ENCODE results near the gene LMX1A. TPM values are rescaled to one million over a fixed set of nuclear protein-coding genes. Genes with fewer than 3 reads are reported as not detected.

LMX1A gene
- total and polyA plus RNA-seq, 2 donors (not counting 1 experiment from before 2014, with no cell fraction given) = not detected

DNA sequence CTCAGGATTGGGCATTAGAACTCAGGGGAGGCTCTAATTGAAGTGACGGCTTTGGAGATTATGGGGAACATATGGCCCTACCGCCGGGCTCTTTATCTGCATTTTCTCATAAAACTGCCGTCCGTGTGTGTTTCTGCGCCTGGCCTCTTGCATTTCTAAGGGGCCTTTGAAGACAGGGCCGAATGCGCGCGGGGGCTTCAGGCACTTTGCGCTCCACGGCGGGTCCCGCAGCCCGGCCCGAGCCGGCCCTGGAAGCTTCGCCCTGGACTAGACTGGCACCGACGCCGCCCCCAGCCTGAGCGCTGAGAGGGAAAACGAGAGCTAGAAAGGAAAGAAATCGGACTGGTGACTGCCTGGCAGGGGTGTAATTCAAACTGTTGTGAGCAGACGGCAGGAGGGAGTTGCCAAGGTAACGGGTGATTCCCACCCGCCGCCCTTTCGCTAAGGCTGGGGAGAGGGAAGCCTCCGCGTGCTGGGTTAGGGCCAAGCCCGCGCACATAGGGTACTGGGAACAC, 120.7 kb downstream of the LMX1A start:
- intact Hi-C loops (cut with micrococcal nuclease) = no loop called here
- no peak overlapping the region for H3K27ac ChIP-seq (ENCODE audit: low read length in 2 of 2)
- H4K20me1 ChIP-seq (ENCODE audit: control insufficient read depth, insufficient read depth, low read length, poor library complexity, severe bottlenecking) = no peaks in the 10 kb centered on the region
- peaks cover 64% of the 10 kb centered on the region for H3K27me3 Mint-ChIP-seq
- TF ChIP-seq, protein P1, sequence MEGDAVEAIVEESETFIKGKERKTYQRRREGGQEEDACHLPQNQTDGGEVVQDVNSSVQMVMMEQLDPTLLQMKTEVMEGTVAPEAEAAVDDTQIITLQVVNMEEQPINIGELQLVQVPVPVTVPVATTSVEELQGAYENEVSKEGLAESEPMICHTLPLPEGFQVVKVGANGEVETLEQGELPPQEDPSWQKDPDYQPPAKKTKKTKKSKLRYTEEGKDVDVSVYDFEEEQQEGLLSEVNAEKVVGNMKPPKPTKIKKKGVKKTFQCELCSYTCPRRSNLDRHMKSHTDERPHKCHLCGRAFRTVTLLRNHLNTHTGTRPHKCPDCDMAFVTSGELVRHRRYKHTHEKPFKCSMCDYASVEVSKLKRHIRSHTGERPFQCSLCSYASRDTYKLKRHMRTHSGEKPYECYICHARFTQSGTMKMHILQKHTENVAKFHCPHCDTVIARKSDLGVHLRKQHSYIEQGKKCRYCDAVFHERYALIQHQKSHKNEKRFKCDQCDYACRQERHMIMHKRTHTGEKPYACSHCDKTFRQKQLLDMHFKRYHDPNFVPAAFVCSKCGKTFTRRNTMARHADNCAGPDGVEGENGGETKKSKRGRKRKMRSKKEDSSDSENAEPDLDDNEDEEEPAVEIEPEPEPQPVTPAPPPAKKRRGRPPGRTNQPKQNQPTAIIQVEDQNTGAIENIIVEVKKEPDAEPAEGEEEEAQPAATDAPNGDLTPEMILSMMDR (IDR thresholded peaks at IDR 0.05) = no peak
- no peak for TF ChIP-seq EZH2 (IDR thresholded peaks at IDR 0.05; ENCODE audit: borderline replicate concordance, insufficient read depth, low read depth, low read length, poor library complexity, severe bottlenecking)
- no peak overlapping the region for H2AFZ ChIP-seq (ENCODE audit: insufficient read depth, low read depth, low read length, poor library complexity, severe bottlenecking)
- H3K9me3 Mint-ChIP-seq (ENCODE audit: insufficient read depth) = no peaks in the 10 kb centered on the region
- ATAC-seq (ENCODE audit: low read depth) (no peak), DNase-seq (no peak)
- no peak overlapping the region for H3K9ac ChIP-seq (ENCODE audit: low read length)
- H3K27ac Mint-ChIP-seq = no peak overlapping the region
- H3K27me3 ChIP-seq (replicated peaks in 1 of 4; ENCODE audit: control extremely low read depth in 1 of 4, control insufficient read depth in 3 of 4, insufficient read depth in 4 of 4, low read length in 3 of 4) = peaks cover 0 to 34% (median 15%) of the 10 kb centered on the region in 4 experiments
- ChIA-PET POLR2A (no interaction called here), CTCF (no interaction called here)
- H3K4me3 Mint-ChIP-seq = no peak overlapping the region
- H3K4me1 ChIP-seq (ENCODE audit: control insufficient read depth in 2 of 2, insufficient read depth in 2 of 2, low read length in 2 of 2) = no peaks in the 10 kb centered on the region
- H3K9me3 ChIP-seq (ENCODE audit: control extremely low read depth in 1 of 3, control insufficient read depth in 2 of 3, insufficient read depth in 1 of 3, low read length in 2 of 3) = no peaks in the 10 kb centered on the region
- H3K36me3 ChIP-seq (replicated peaks in 1 of 2; ENCODE audit: control extremely low read depth in 1 of 2, control insufficient read depth in 1 of 2, extremely low read depth in 1 of 2, insufficient read depth in 2 of 2, low read length in 1 of 2) = no peaks in the 10 kb centered on the region
- H3K79me2 ChIP-seq (ENCODE audit: control insufficient read depth, insufficient read depth, low read length) = no peaks in the 10 kb centered on the region
- WGBS (ENCODE audit: insufficient coverage) = 7% methylated on average over 33 of the region's 33 CpGs
- no peak overlapping the region for H3K4me2 ChIP-seq (replicated peaks; ENCODE audit: low read depth, low read length, poor library complexity, severe bottlenecking)
- no peaks in the 10 kb centered on the region for H3K4me1 Mint-ChIP-seq
- no peak overlapping the region for H3K4me3 ChIP-seq (ENCODE audit: control extremely low read depth in 1 of 5, extremely low read depth in 1 of 5, insufficient read depth in 1 of 5, low read depth in 2 of 5, low read length in 4 of 5)

DNA sequence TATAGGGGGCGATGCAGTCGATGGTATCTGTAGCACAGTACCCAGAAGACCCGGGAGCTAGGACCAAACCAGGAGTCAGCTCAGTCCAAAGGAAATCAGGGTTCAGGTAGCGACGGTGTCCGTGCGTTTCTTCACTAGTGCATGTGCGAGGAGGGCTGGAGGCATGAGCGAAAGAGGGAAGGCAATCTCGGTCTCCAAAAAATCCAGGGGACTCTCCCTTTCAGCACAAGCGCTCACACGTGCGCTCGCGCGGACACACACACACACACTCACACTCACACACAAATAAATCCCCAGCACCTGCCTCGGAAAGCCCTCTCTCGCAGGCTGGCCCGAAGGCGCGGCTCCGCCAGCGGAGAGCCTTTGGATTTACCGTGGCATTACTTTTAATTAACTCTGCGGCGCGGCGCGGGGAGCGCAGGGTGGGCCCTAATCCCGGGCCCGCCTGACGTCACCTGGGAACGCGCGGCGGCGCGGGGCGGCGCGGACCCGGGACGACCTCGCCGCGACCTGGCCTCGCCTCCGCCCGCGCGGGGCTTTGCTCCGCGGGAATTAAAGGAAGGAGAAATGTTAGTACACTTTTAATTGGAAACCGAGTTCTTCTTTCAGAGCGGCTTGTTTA, 121.2 kb downstream of the LMX1A start:
- H4K20me1 ChIP-seq (ENCODE audit: control insufficient read depth, insufficient read depth, low read length, poor library complexity, severe bottlenecking) = no peaks in the 10 kb centered on the region
- DNase-seq (no peak), ATAC-seq (ENCODE audit: low read depth) (no peak)
- no peaks in the 10 kb centered on the region for H3K9me3 ChIP-seq (ENCODE audit: control extremely low read depth in 1 of 3, control insufficient read depth in 2 of 3, insufficient read depth in 1 of 3, low read length in 2 of 3)
- intact Hi-C loops (cut with micrococcal nuclease) = no loop called here
- Mint-ChIP-seq H3K27me3 (peaks cover 61% of the 10 kb centered on the region), H3K27ac (no peak overlapping the region), H3K9me3 (ENCODE audit: insufficient read depth) (no peaks in the 10 kb centered on the region), H3K4me1 (no peaks in the 10 kb centered on the region), H3K4me3 (no peak overlapping the region)
- TF ChIP-seq EZH2 (IDR thresholded peaks at IDR 0.05; ENCODE audit: borderline replicate concordance, insufficient read depth, low read depth, low read length, poor library complexity, severe bottlenecking) = no peak
- TF ChIP-seq, protein P1 (IDR thresholded peaks at IDR 0.05) = no peak
- no peak overlapping the region for H3K4me2 ChIP-seq (replicated peaks; ENCODE audit: low read depth, low read length, poor library complexity, severe bottlenecking)
- no peak overlapping the region for H3K27ac ChIP-seq (ENCODE audit: low read length in 2 of 2)
- H2AFZ ChIP-seq (ENCODE audit: insufficient read depth, low read depth, low read length, poor library complexity, severe bottlenecking) = no peak overlapping the region
- H3K27me3 ChIP-seq (replicated peaks in 1 of 4; ENCODE audit: control extremely low read depth in 1 of 4, control insufficient read depth in 3 of 4, insufficient read depth in 4 of 4, low read length in 3 of 4) = peaks cover 0 to 34% (median 15%) of the 10 kb centered on the region in 4 experiments
- no peak overlapping the region for H3K9ac ChIP-seq (ENCODE audit: low read length)
- H3K36me3 ChIP-seq (replicated peaks in 1 of 2; ENCODE audit: control extremely low read depth in 1 of 2, control insufficient read depth in 1 of 2, extremely low read depth in 1 of 2, insufficient read depth in 2 of 2, low read length in 1 of 2) = no peaks in the 10 kb centered on the region
- POLR2A ChIA-PET = no interaction called here
- 11% methylated on average over 55 of the region's 56 CpGs for WGBS (ENCODE audit: insufficient coverage)
- no peaks in the 10 kb centered on the region for H3K4me1 ChIP-seq (ENCODE audit: control insufficient read depth in 2 of 2, insufficient read depth in 2 of 2, low read length in 2 of 2)
- no peak overlapping the region for H3K4me3 ChIP-seq (ENCODE audit: control extremely low read depth in 1 of 5, extremely low read depth in 1 of 5, insufficient read depth in 1 of 5, low read depth in 2 of 5, low read length in 4 of 5)
- CTCF ChIA-PET = no interaction called here
- no peaks in the 10 kb centered on the region for H3K79me2 ChIP-seq (ENCODE audit: control insufficient read depth, insufficient read depth, low read length)

Measured in B cell (primary cell).